H1 (cell line): ENCODE data around the gene TCF7L2. TPM values are rescaled to one million over a fixed set of nuclear protein-coding genes. Genes with fewer than 3 reads are reported as not detected.

ENCODE experiments used
- CTCF ChIA-PET: fragments of 300-600 bp; sonication (Branson Sonifier 250); formaldehyde crosslinking; loops from one replicate; lab custom pipeline; 2021; ENCODE audit not compliant: partially characterized antibody; lab: Charles Lee
- POLR2A ChIA-PET: fragments of 300-600 bp; sonication (Branson Sonifier 250); formaldehyde crosslinking; loops from one replicate; lab custom pipeline; 2021; ENCODE audit warnings: inconsistent platforms; ENCODE audit not compliant: partially characterized antibody; lab: Charles Lee
- DNase-seq, 2 experiments: peaks; one replicate each; pipeline versions ENCODE4 v3.0.0 to v3.0.0-alpha.2; 2010 to 2022; ENCODE audit warnings: low spot score in 2 of 2, low read depth in 1 of 2, mixed read lengths in 1 of 2
- FAIRE-seq: peaks from 2 replicates; lab custom pipeline; 2011; peaks lifted over from hg19 to GRCh38; lab: Jason Lieb, UNC
- H2AFZ ChIP-seq: 2 replicates; pipeline ENCODE4 v1.8.1; 2012; ENCODE audit warnings: low read length, inconsistent platforms
- H2AK5ac ChIP-seq: 2 replicates; pipeline ENCODE4 v1.6.1; 2013; ENCODE audit warnings: low read depth, low read length
- H2BK120ac ChIP-seq: replicated peaks from 2 replicates; pipeline ENCODE3; 2013; ENCODE audit warnings: low read depth, low read length, inconsistent platforms
- H2BK12ac ChIP-seq: 2 replicates; pipeline ENCODE4 v1.6.1; 2013; ENCODE audit warnings: low read depth, low read length
- H2BK15ac ChIP-seq: 2 replicates; pipeline ENCODE4 v1.6.1; 2013; ENCODE audit warnings: low read length
- H2BK20ac ChIP-seq: 2 replicates; pipeline ENCODE4 v1.6.1; 2013; ENCODE audit warnings: low read length
- H2BK5ac ChIP-seq: 2 replicates; pipeline ENCODE4 v1.6.1; 2013; ENCODE audit warnings: low read depth, low read length
- H3K14ac ChIP-seq: 2 replicates; pipeline ENCODE4 v1.6.1; 2013; ENCODE audit warnings: inconsistent platforms; ENCODE audit not compliant: insufficient read length
- H3K18ac ChIP-seq: 2 replicates; pipeline ENCODE4 v1.6.1; 2013; ENCODE audit warnings: low read length; ENCODE audit errors: extremely low read depth
- H3K23ac ChIP-seq: 2 replicates; pipeline ENCODE4 v1.6.1; 2013; ENCODE audit warnings: inconsistent platforms; ENCODE audit not compliant: insufficient read length
- H3K23me2 ChIP-seq: 2 replicates; pipeline ENCODE4 v1.6.1; 2013; ENCODE audit warnings: low read depth, low read length
- H3K27ac ChIP-seq: 2 replicates; pipeline ENCODE4 v1.6.1; 2011; ENCODE audit warnings: low read depth, low read length, inconsistent platforms
- H3K27me3 ChIP-seq, 4 experiments: replicated peaks in 1 of 4; 1 replicate in 1 of 4; 2 replicates in 3 of 4; pipeline versions ENCODE4 v1.6.1 to v1.8.1; 2011 to 2013; ENCODE audit warnings: low read length in 3 of 4, mild to moderate bottlenecking in 3 of 4, inconsistent platforms in 2 of 4, mixed read lengths in 2 of 4, moderate library complexity in 1 of 4; ENCODE audit not compliant: control insufficient read depth in 3 of 4, insufficient read depth in 3 of 4; ENCODE audit errors: extremely low read depth in 1 of 4
- H3K36me3 ChIP-seq, 4 experiments: 2 replicates each; pipeline versions ENCODE4 v1.6.1 to v1.8.1; 2011 to 2013; ENCODE audit warnings: mild to moderate bottlenecking in 4 of 4, low read length in 3 of 4, moderate library complexity in 2 of 4, control low read depth in 1 of 4, inconsistent platforms in 1 of 4; ENCODE audit not compliant: insufficient read depth in 4 of 4, control insufficient read depth in 2 of 4
- H3K4ac ChIP-seq: replicated peaks from 2 replicates; pipeline ENCODE3; 2013; ENCODE audit warnings: low read length, low read depth, mixed read lengths, inconsistent platforms; ENCODE audit not compliant: insufficient read length
- H3K4me1 ChIP-seq, 4 experiments: replicated peaks in 1 of 4; 1 replicate in 1 of 4; 2 replicates in 3 of 4; pipeline versions ENCODE4 v1.6.1 to v1.8.1; 2011 to 2013; ENCODE audit warnings: low read length in 3 of 4, inconsistent platforms in 2 of 4, mixed read lengths in 1 of 4; ENCODE audit not compliant: insufficient read depth in 4 of 4, control insufficient read depth in 3 of 4
- H3K4me2 ChIP-seq, 2 experiments: 2 replicates each; pipeline versions ENCODE4 v1.6.1 to v1.8.1; 2011 to 2013; ENCODE audit warnings: low read depth in 2 of 2, low read length in 2 of 2, control low read depth in 1 of 2, inconsistent platforms in 1 of 2, mild to moderate bottlenecking in 1 of 2; ENCODE audit not compliant: insufficient read depth in 1 of 2
- H3K4me3 ChIP-seq, 4 experiments: fragments of 200-600, 300-600 bp in 1 of 4; sonication (generic), shearing (Covaris generic), sonication (Bioruptor Twin) in 1 of 4; 2 replicates each; pipeline versions ENCODE4 v1.5.1 to v1.8.1; 2011 to 2016; ENCODE audit warnings: low read length in 4 of 4, low read depth in 3 of 4, control low read depth in 2 of 4, inconsistent platforms in 2 of 4, mild to moderate bottlenecking in 2 of 4, mixed read lengths in 1 of 4, moderate library complexity in 1 of 4; ENCODE audit not compliant: insufficient read depth in 2 of 4; ENCODE audit errors: extremely low read depth in 1 of 4
- H3K56ac ChIP-seq: replicated peaks from 2 replicates; pipeline ENCODE3; 2013; ENCODE audit warnings: low read depth, mild to moderate bottlenecking, mixed read lengths, low read length, inconsistent platforms; ENCODE audit not compliant: insufficient read length
- H3K79me1 ChIP-seq: 2 replicates; pipeline ENCODE4 v1.6.1; 2013; ENCODE audit warnings: low read depth, low read length, control low read depth
- H3K79me2 ChIP-seq, 2 experiments: 2 replicates each; pipeline versions ENCODE4 v1.6.1 to v1.8.1; 2012 to 2013; ENCODE audit warnings: low read length in 2 of 2, mild to moderate bottlenecking in 2 of 2, inconsistent platforms in 1 of 2; ENCODE audit not compliant: insufficient read depth in 2 of 2, control insufficient read depth in 1 of 2
- H3K9ac ChIP-seq, 4 experiments: replicated peaks in 1 of 4; 1 replicate in 1 of 4; 2 replicates in 3 of 4; pipeline versions ENCODE4 v1.6.1 to v1.8.1; 2011 to 2013; ENCODE audit warnings: low read depth in 3 of 4, low read length in 3 of 4, control low read depth in 2 of 4, mild to moderate bottlenecking in 2 of 4, moderate library complexity in 2 of 4, inconsistent platforms in 1 of 4; ENCODE audit errors: extremely low read depth in 1 of 4
- H3K9me3 ChIP-seq, 2 experiments: 2 replicates each; pipeline versions ENCODE4 v1.6.1 to v1.8.1; 2012 to 2013; ENCODE audit warnings: mild to moderate bottlenecking in 2 of 2, moderate library complexity in 2 of 2, control low read depth in 1 of 2, inconsistent platforms in 1 of 2, low read depth in 1 of 2, low read length in 1 of 2, mixed read lengths in 1 of 2; ENCODE audit not compliant: insufficient read depth in 2 of 2
- H4K20me1 ChIP-seq, 2 experiments: replicated peaks in 1 of 2; 2 replicates each; pipeline versions ENCODE3 to v1.8.1; 2011 to 2013; ENCODE audit warnings: inconsistent platforms in 2 of 2, low read length in 2 of 2, mild to moderate bottlenecking in 1 of 2; ENCODE audit not compliant: insufficient read depth in 2 of 2, control insufficient read depth in 1 of 2
- H4K5ac ChIP-seq: 2 replicates; pipeline ENCODE4 v1.6.1; 2013; ENCODE audit warnings: low read length, low read depth, mixed read lengths, inconsistent platforms; ENCODE audit not compliant: insufficient read length
- H4K8ac ChIP-seq: 2 replicates; pipeline ENCODE4 v1.8.0; 2013; ENCODE audit warnings: mild to moderate bottlenecking, moderate library complexity, low read length, inconsistent platforms; ENCODE audit not compliant: insufficient read depth; ENCODE audit errors: extremely low read depth
- H4K91ac ChIP-seq: replicated peaks from 2 replicates; pipeline ENCODE3; 2013; ENCODE audit warnings: low read length, mixed read lengths, inconsistent platforms; ENCODE audit not compliant: insufficient read length
- BRCA1 ChIP-seq: IDR thresholded peaks from 2 replicates; pipeline ENCODE4 v1.6.1; 2012; ENCODE audit warnings: low read depth, low read length, improper control_type of control experiment
- CHD1 ChIP-seq: IDR thresholded peaks from 2 replicates; pipeline ENCODE4 v1.6.1; 2012; ENCODE audit warnings: low read depth, low read length, improper control_type of control experiment
- CTCF ChIP-seq, 3 experiments: IDR thresholded peaks; 1 replicate in 2 of 3; 2 replicates in 1 of 3; pipeline versions ENCODE4 v1.5.1 to v1.6.1; 2011; ENCODE audit warnings: low read length in 3 of 3, mild to moderate bottlenecking in 3 of 3, inconsistent platforms in 2 of 3, low read depth in 1 of 3, moderate library complexity in 1 of 3; ENCODE audit not compliant: insufficient read depth in 1 of 3; ENCODE audit errors: control extremely low read depth in 1 of 3
- EP300 ChIP-seq, 2 experiments: IDR thresholded peaks; 1 replicate in 1 of 2; 2 replicates in 1 of 2; pipeline ENCODE4 v1.6.1; 2011 to 2012; ENCODE audit warnings: low read depth in 2 of 2, low read length in 2 of 2, mild to moderate bottlenecking in 2 of 2, borderline replicate concordance in 1 of 2, inconsistent platforms in 1 of 2, moderate library complexity in 1 of 2
- EZH2 ChIP-seq: fragments of 200-600 bp; sonication (generic); IDR thresholded peaks from 2 replicates; pipeline ENCODE4 v1.7.1; 2012; ENCODE audit warnings: low read depth, mild to moderate bottlenecking, moderate library complexity, low read length, inconsistent platforms; ENCODE audit not compliant: severe bottlenecking
- HDAC6 ChIP-seq: IDR thresholded peaks from one replicate; pipeline ENCODE4 v1.7.1; 2012; ENCODE audit warnings: low read depth, mild to moderate bottlenecking, inconsistent platforms, low read length, moderate library complexity
- JUN ChIP-seq: IDR thresholded peaks from 2 replicates; pipeline ENCODE4 v1.6.1; 2011; ENCODE audit warnings: low read depth, mild to moderate bottlenecking, improper control_type of control experiment, low read length
- POLR2A ChIP-seq, 2 experiments: IDR thresholded peaks; 1 replicate in 1 of 2; 2 replicates in 1 of 2; pipeline ENCODE4 v1.6.1; 2011; ENCODE audit warnings: low read depth in 2 of 2, low read length in 2 of 2, mild to moderate bottlenecking in 2 of 2; ENCODE audit errors: control extremely low read depth in 1 of 2
- POU5F1 ChIP-seq: IDR thresholded peaks from 2 replicates; pipeline ENCODE4 v1.6.1; 2011; ENCODE audit warnings: low read depth, mild to moderate bottlenecking, low read length, moderate library complexity
- SIN3A ChIP-seq, 2 experiments: IDR thresholded peaks in 1 of 2; conservative IDR thresholded peaks in 1 of 2; 2 replicates each; pipeline ENCODE4 v1.6.1; 2011 to 2012; ENCODE audit warnings: low read length in 2 of 2, improper control_type of control experiment in 1 of 2, low read depth in 1 of 2, mild to moderate bottlenecking in 1 of 2
- WGBS, 2 experiments: shearing (Covaris generic) in 1 of 2; methylation state at CpG; one replicate each; pipeline versions ENCODE4 v1.1.6 to v1.1.7; 2013 to 2015; ENCODE audit warnings: low lambda C conversion rate in 2 of 2, mixed read lengths in 2 of 2, inconsistent platforms in 1 of 2, low coverage in 1 of 2, missing lambda C conversion rate in 1 of 2; ENCODE audit not compliant: insufficient replicate concordance in 2 of 2, insufficient coverage in 1 of 2, insufficient read length in 1 of 2; ENCODE audit errors: extremely low coverage in 1 of 2, missing lambda C conversion rate in 1 of 2; 5-methylcytosine and 5-hydroxymethylcytosine counted together
- polyA plus RNA-seq, 7 experiments: library from polyadenylated mRNA; depleted of rRNA in 3 of 7; stranded (reverse) in 5 of 7; unstranded in 2 of 7; fragments of >200 nt in 5 of 7; fragments of 200-250 nt in 2 of 7; gene quantifications; 1 replicate in 5 of 7; 2 replicates in 1 of 7; 4 replicates in 1 of 7; pipeline versions ENCODE4 v1.2.1 to v1.2.3, GENCODE V29; 2011 to 2013; ENCODE audit warnings: missing spikeins in 2 of 7, mixed read lengths in 2 of 7
- total RNA-seq: library from RNA; stranded (reverse); fragmentation: NEBNext Ultra II Directional; extraction: Animal tissue kit (Norgen Biotek cat#: 25700); gene quantifications from 2 replicates; pipeline ENCODE4 v1.2.1, GENCODE V29; 2021

TCF7L2 gene
- total and polyA plus RNA-seq, 2 of the 8 experiments (the other 6 are each of a cell fraction or from before 2014, with no cell fraction given): 33.9 to 67.3 TPM

- Histone ChIP-seq H3K27ac (no peak overlapping the region), H4K8ac (no peak overlapping the region), H3K9ac (no peak overlapping the region), H3K4me1 (peaks cover 0 to 4% (median 2%) of the 10 kb centered on the region in 4 experiments; a peak in 3 of 7 replicates), H4K20me1 (no peaks in the 10 kb centered on the region), H3K79me1 (no peaks in the 10 kb centered on the region), H2BK15ac (no peak overlapping the region), H2BK20ac (no peak overlapping the region), H3K79me2 (no peaks in the 10 kb centered on the region), H3K4me3 (no peak overlapping the region), H3K23me2 (no peaks in the 10 kb centered on the region), H2BK120ac (no peak overlapping the region), H3K18ac (no peak overlapping the region), H4K5ac (no peak overlapping the region), H2BK5ac (no peak overlapping the region; the same call in 1 of the 2 replicates), H3K4ac (no peak overlapping the region), H3K9me3 (no peaks in the 10 kb centered on the region), H3K56ac (no peak overlapping the region), H3K36me3 (no peaks in the 10 kb centered on the region), H4K91ac (no peak overlapping the region), H2AFZ (no peak overlapping the region), H2AK5ac (no peak overlapping the region), H3K27me3 (no peaks in the 10 kb centered on the region), H2BK12ac (no peak overlapping the region), H3K14ac (no peak overlapping the region), H3K23ac (no peak overlapping the region), H3K4me2 (no peak overlapping the region)
- ChIA-PET POLR2A (interaction anchor here (0.7 to 0.8 kb wide), 2 partner anchors 11 to 17 kb away, joined by 3 read pairs; no protein-coding TSS in a partner anchor), CTCF (interaction anchor here (0.8 to 1.2 kb wide), 2 partner anchors 11 to 212 kb away, joined by 3 read pairs; no protein-coding TSS in a partner anchor)
- FAIRE-seq: no peak
- DNase-seq: no peak
- WGBS, 2 experiments: 94% methylated on average over 6 of the region's 6 CpGs; no CpG with 5 or more reads in 1 of the 2 experiments
- TF ChIP-seq HDAC6: no peak
- TF ChIP-seq CTCF (IDR thresholded peaks at IDR 0.05; ENCODE audit: control extremely low read depth in 1 of 3, insufficient read depth in 1 of 3, low read depth in 1 of 3, low read length in 3 of 3): no peak
- TF ChIP-seq BRCA1: no peak
- TF ChIP-seq POU5F1: no peak
- no peak for TF ChIP-seq SIN3A (conservative IDR thresholded peaks at IDR 0.05 in 1 of 2, IDR thresholded peaks at IDR 0.05 in 1 of 2; ENCODE audit: low read depth in 1 of 2, low read length in 2 of 2)
- TF ChIP-seq JUN: no peak
- TF ChIP-seq EZH2: no peak
- TF ChIP-seq CHD1: no peak
- no peak for TF ChIP-seq POLR2A (IDR thresholded peaks at IDR 0.05; ENCODE audit: control extremely low read depth in 1 of 2, low read depth in 2 of 2, low read length in 2 of 2)
- no peak for TF ChIP-seq EP300 (IDR thresholded peaks at IDR 0.05; ENCODE audit: borderline replicate concordance in 1 of 2, low read depth in 2 of 2, low read length in 2 of 2)
Observed at GRCh38 chr10:112938808-112939482, 11.1 kb upstream of the TCF7L2 start.
